RWPE2 (cell line): ENCODE data around the gene TFAP2C.
"Not testable (repeated sequence)": the region's sequence is repeated elsewhere in the genome, so short reads cannot be mapped to it uniquely, and the experiment has no call there.

Experiments used
- ATAC-seq: fragments of 200-7000 bp; cut with Tn5 transposase; 3 replicates; pipeline ENCODE4 v1.9.1; 2021; ENCODE audit warnings: low read depth
- DNase-seq: peaks from one replicate; pipeline ENCODE4 v3.0.0-alpha.2; 2020; ENCODE audit warnings: low spot score
- H3K27ac ChIP-seq: fragments of 450-650 bp; 2 replicates; pipeline ENCODE4 v1.5.1; 2017; ENCODE audit warnings: mild to moderate bottlenecking; ENCODE audit not compliant: poor library complexity, severe bottlenecking
- H3K27me3 ChIP-seq: fragments of 250-450 bp; sonication (Bioruptor Pico); 2 replicates; pipeline ENCODE4 v1.5.1; 2021; ENCODE audit warnings: mild to moderate bottlenecking, moderate library complexity; ENCODE audit not compliant: insufficient read depth, poor library complexity, severe bottlenecking
- H3K36me3 ChIP-seq: fragments of 250-450 bp; sonication (Bioruptor Pico); 2 replicates; pipeline ENCODE4 v1.5.1; 2020; ENCODE audit warnings: low read depth, mild to moderate bottlenecking, moderate library complexity
- H3K4me1 ChIP-seq: fragments of 250-450 bp; sonication (Bioruptor Pico); 2 replicates; pipeline ENCODE4 v1.5.1; 2021; ENCODE audit warnings: mild to moderate bottlenecking, moderate library complexity; ENCODE audit not compliant: insufficient read depth, poor library complexity, severe bottlenecking
- H3K4me3 ChIP-seq: fragments of 250-450 bp; sonication (Bioruptor Pico); 2 replicates; pipeline ENCODE4 v1.5.1; 2021; ENCODE audit warnings: mild to moderate bottlenecking, moderate library complexity; ENCODE audit not compliant: severe bottlenecking
- H3K9me3 ChIP-seq: fragments of 250-450 bp; sonication (Bioruptor Pico); 2 replicates; pipeline ENCODE4 v1.5.1; 2021; ENCODE audit warnings: mild to moderate bottlenecking, moderate library complexity; ENCODE audit not compliant: severe bottlenecking
- CTCF ChIP-seq: fragments of 450-650 bp; IDR thresholded peaks from one replicate; pipeline ENCODE4 v1.5.1; 2017; ENCODE audit warnings: mild to moderate bottlenecking, moderate library complexity; ENCODE audit not compliant: poor library complexity, severe bottlenecking

The TFAP2C gene

GRCh38 chr20:56637576-56637975, 8.5 kb downstream of the TFAP2C start:
- H3K27ac ChIP-seq = peak overlapping the region; percentile 69
- no peak for TF ChIP-seq CTCF
- H3K4me1 ChIP-seq = peaks cover 34% of the 10 kb centered on the region
- no peak for ATAC-seq
- no peak overlapping the region for H3K4me3 ChIP-seq
- H3K27me3 ChIP-seq = no peaks in the 10 kb centered on the region
- DNase-seq = no peak
- H3K9me3 ChIP-seq = no peaks in the 10 kb centered on the region
- H3K36me3 ChIP-seq = peaks cover 77% of the 10 kb centered on the region

GRCh38 chr20:56646599-56646998, 17.5 kb downstream of the TFAP2C start:
- TF ChIP-seq CTCF = no peak
- H3K36me3 ChIP-seq = peaks cover 18% of the 10 kb centered on the region
- no peaks in the 10 kb centered on the region for H3K4me1 ChIP-seq
- no peaks in the 10 kb centered on the region for H3K27me3 ChIP-seq
- H3K9me3 ChIP-seq = no peaks in the 10 kb centered on the region
- no peak for ATAC-seq
- no peak overlapping the region for H3K4me3 ChIP-seq
- no peak overlapping the region for H3K27ac ChIP-seq
- DNase-seq = no peak

- Histone ChIP-seq H3K27me3 (no peaks in the 10 kb centered on the region), H3K4me3 (no peak overlapping the region), H3K4me1 (no peaks in the 10 kb centered on the region), H3K36me3 (no peaks in the 10 kb centered on the region), H3K27ac (no peak overlapping the region), H3K9me3 (no peaks in the 10 kb centered on the region)
- ATAC-seq (peak; percentile 36; the same call in 2 of the 3 replicates), DNase-seq (no peak)
- no peak for TF ChIP-seq CTCF
These were observed 24.1 kb downstream of the TFAP2C start for GRCh38 chr20:56653211-56653610.

GRCh38 chr20:56656632-56657031, 27.5 kb downstream of the TFAP2C start:
- H3K27ac ChIP-seq = no peak overlapping the region
- H3K27me3 ChIP-seq = no peaks in the 10 kb centered on the region
- no peaks in the 10 kb centered on the region for H3K4me1 ChIP-seq
- no peak for DNase-seq
- no peak for TF ChIP-seq CTCF
- no peaks in the 10 kb centered on the region for H3K36me3 ChIP-seq
- no peak overlapping the region for H3K4me3 ChIP-seq
- ATAC-seq = peak; percentile 17; the same call in 1 of the 3 replicates
- no peaks in the 10 kb centered on the region for H3K9me3 ChIP-seq

- Histone ChIP-seq H3K4me1 (no peaks in the 10 kb centered on the region), H3K4me3 (no peak overlapping the region), H3K27ac (no peak overlapping the region), H3K27me3 (no peaks in the 10 kb centered on the region), H3K36me3 (no peaks in the 10 kb centered on the region), H3K9me3 (no peaks in the 10 kb centered on the region)
- TF ChIP-seq CTCF = no peak
- ATAC-seq (no peak), DNase-seq (no peak)
These were observed 28.8 kb downstream of the TFAP2C start for GRCh38 chr20:56657879-56658278.

GRCh38 chr20:56658341-56658947, 29.3 kb downstream of the TFAP2C start:
- not testable (repeated sequence) for ATAC-seq, H3K36me3 ChIP-seq, H3K27ac ChIP-seq, H3K4me1 ChIP-seq, H3K4me3 ChIP-seq, H3K9me3 ChIP-seq, H3K27me3 ChIP-seq, DNase-seq
